Endothelial cell of umbilical vein (primary cell): Measurements from ENCODE around the gene ZFR. TPM values are rescaled to one million over a fixed set of nuclear protein-coding genes. Genes with fewer than 3 reads are reported as not detected.
A peak's percentile ranks its signal among the peaks of the same experiment; 100 is the strongest.

Experiments used
- BruUV-seq: library from RNA; stranded (reverse); fragments of 400-500 nt; replicated peaks from 2 replicates; lab custom pipeline; 2021; lab: Mats Ljungman, UMichigan
- CTCF ChIA-PET: fragments of 300-600, 350-600 bp; sonication (Branson Sonifier 250); formaldehyde crosslinking; loops from one replicate; lab custom pipeline; 2021; ENCODE audit warnings: antibody characterized with exemption, inconsistent platforms; lab: Charles Lee
- POLR2A ChIA-PET: fragments of 300-600, 350-600 bp; sonication (Branson Sonifier 250); formaldehyde crosslinking; loops from one replicate; lab custom pipeline; 2021; ENCODE audit warnings: antibody characterized with exemption, inconsistent platforms; lab: Charles Lee
- DNase-seq: peaks from one replicate; pipeline ENCODE4 v3.0.0-alpha.2; 2011; ENCODE audit warnings: low read depth, low spot score
- FAIRE-seq: peaks from 2 replicates; lab custom pipeline; 2011; peaks lifted over from hg19 to GRCh38; lab: Jason Lieb, UNC
- H2AFZ ChIP-seq: 2 replicates; pipeline ENCODE4 v1.6.0; 2012; ENCODE audit warnings: low read depth, low read length, control low read depth, inconsistent platforms
- H3K27ac ChIP-seq: 2 replicates; pipeline ENCODE4 v1.5.1; 2011; ENCODE audit warnings: low read depth, mild to moderate bottlenecking, control low read depth, low read length, moderate library complexity; ENCODE audit not compliant: insufficient read depth
- H3K27me3 ChIP-seq, 2 experiments: 2 replicates each; pipeline versions ENCODE4 v1.6.0 to v1.6.1; 2011; ENCODE audit warnings: low read length in 2 of 2, mixed read lengths in 1 of 2; ENCODE audit not compliant: control insufficient read depth in 2 of 2, insufficient read depth in 2 of 2
- H3K36me3 ChIP-seq, 2 experiments: 2 replicates in 1 of 2; 3 replicates in 1 of 2; pipeline ENCODE4 v1.5.1; 2011; ENCODE audit warnings: low read length in 2 of 2, mild to moderate bottlenecking in 1 of 2, moderate library complexity in 1 of 2; ENCODE audit not compliant: control insufficient read depth in 2 of 2, insufficient read depth in 2 of 2; ENCODE audit errors: extremely low read depth in 1 of 2
- H3K4me1 ChIP-seq: 3 replicates; pipeline ENCODE4 v1.5.1; 2011; ENCODE audit warnings: mild to moderate bottlenecking, low read length; ENCODE audit not compliant: control insufficient read depth, insufficient read depth; ENCODE audit errors: extremely low read depth
- H3K4me2 ChIP-seq: 2 replicates; pipeline ENCODE4 v1.6.1; 2011; ENCODE audit warnings: low read length, control low read depth, mixed read lengths; ENCODE audit not compliant: insufficient read depth
- H3K4me3 ChIP-seq, 3 experiments: fragments of 200-600 bp in 1 of 3; sonication (generic), shearing (Covaris generic) in 1 of 3; replicated peaks in 1 of 3; 2 replicates each; pipeline ENCODE4 v1.5.1; 2011 to 2016; ENCODE audit warnings: control low read depth in 3 of 3, low read length in 3 of 3, mild to moderate bottlenecking in 2 of 3, inconsistent platforms in 1 of 3, low read depth in 1 of 3, moderate library complexity in 1 of 3; ENCODE audit not compliant: insufficient read depth in 1 of 3
- H3K79me2 ChIP-seq: 2 replicates; pipeline ENCODE4 v1.6.0; 2012; ENCODE audit warnings: low read length, inconsistent platforms; ENCODE audit not compliant: control insufficient read depth, insufficient read depth
- H3K9ac ChIP-seq: replicated peaks from 2 replicates; pipeline ENCODE3; 2011; ENCODE audit warnings: low read length, control low read depth; ENCODE audit not compliant: insufficient read depth; ENCODE audit errors: extremely low read depth
- H3K9me1 ChIP-seq: replicated peaks from 3 replicates; pipeline ENCODE4 v1.6.0; 2011; ENCODE audit warnings: mild to moderate bottlenecking, low read length; ENCODE audit not compliant: control insufficient read depth, insufficient read depth; ENCODE audit errors: extremely low read depth
- H3K9me3 ChIP-seq: replicated peaks from 2 replicates; pipeline ENCODE4 v1.5.1; 2012; ENCODE audit warnings: low read length, inconsistent platforms; ENCODE audit not compliant: control insufficient read depth, insufficient read depth
- H4K20me1 ChIP-seq: replicated peaks from 2 replicates; pipeline ENCODE3; 2011; ENCODE audit warnings: mild to moderate bottlenecking, low read length; ENCODE audit not compliant: control insufficient read depth, insufficient read depth; ENCODE audit errors: extremely low read depth
- CTCF ChIP-seq, 2 donors: IDR thresholded peaks; 1 replicate in 1 of 2; 2 replicates in 1 of 2; pipeline ENCODE4 v1.5.1; 2011; ENCODE audit warnings: low read length in 2 of 2, mild to moderate bottlenecking in 2 of 2, moderate library complexity in 2 of 2, control low read depth in 1 of 2, inconsistent platforms in 1 of 2, low read depth in 1 of 2; ENCODE audit not compliant: insufficient read depth in 1 of 2; ENCODE audit errors: extremely low read depth in 1 of 2
- EZH2 ChIP-seq: IDR thresholded peaks from 2 replicates; pipeline ENCODE4 v1.6.1; 2012; ENCODE audit warnings: borderline replicate concordance, low read depth, mild to moderate bottlenecking, moderate library complexity, low read length, inconsistent platforms; ENCODE audit not compliant: severe bottlenecking
- FOS ChIP-seq: IDR thresholded peaks from 2 replicates; pipeline ENCODE4 v1.6.1; 2011; ENCODE audit warnings: mild to moderate bottlenecking, low read length, moderate library complexity, borderline replicate concordance; ENCODE audit not compliant: insufficient read depth
- GATA2 ChIP-seq: IDR thresholded peaks from 2 replicates; pipeline ENCODE4 v1.7.0; 2011; ENCODE audit warnings: low read depth, mild to moderate bottlenecking, moderate library complexity, mixed read lengths, low read length; ENCODE audit not compliant: insufficient read length, insufficient read depth
- JUN ChIP-seq: IDR thresholded peaks from 2 replicates; pipeline ENCODE4 v1.6.1; 2011; ENCODE audit warnings: borderline replicate concordance, low read depth; ENCODE audit not compliant: insufficient read length, insufficient read depth
- MAX ChIP-seq: IDR thresholded peaks from 2 replicates; pipeline ENCODE4 v1.6.1; 2011; ENCODE audit not compliant: insufficient read depth, insufficient read length
- MYC ChIP-seq: IDR thresholded peaks from one replicate; pipeline ENCODE4 v1.6.1; 2011; ENCODE audit warnings: mild to moderate bottlenecking, low read depth, low read length
- POLR2A ChIP-seq: IDR thresholded peaks from 2 replicates; pipeline ENCODE4 v1.6.1; 2012; ENCODE audit warnings: low read depth, mild to moderate bottlenecking, control low read depth, low read length
- POLR2AphosphoS5 ChIP-seq: IDR thresholded peaks from 2 replicates; pipeline ENCODE4 v1.6.1; 2012; ENCODE audit warnings: low read depth, mild to moderate bottlenecking, control low read depth, low read length, moderate library complexity; ENCODE audit not compliant: insufficient read depth
- dilution Hi-C: fragments of 300-500 bp; cut with MboI; formaldehyde crosslinking; loops from one replicate; pipeline ENCODE4 v1.15.0; 2019; ENCODE audit warnings: low sequenced_read_pairs; ENCODE audit not compliant: extremely low pct_ligation_motif_present
- intact Hi-C: fragments of 100-400 bp; cut with micrococcal nuclease; formaldehyde crosslinking; loops from one replicate; pipeline ENCODE4 v1.10.0; 2022
- polyA plus RNA-seq, 4 experiments: library from polyadenylated mRNA; depleted of rRNA in 3 of 4; stranded (reverse) in 3 of 4; unstranded in 1 of 4; fragments of >200 nt; gene quantifications; 2 replicates each; pipeline versions ENCODE4 v1.2.1 to v1.2.3, GENCODE V29; 2011 to 2012; ENCODE audit warnings: missing spikeins in 1 of 4
- total RNA-seq: library from RNA; stranded (reverse); gene quantifications from 2 replicates; pipeline ENCODE4 v1.2.3, GENCODE V29; 2021

The ZFR gene
- total and polyA plus RNA-seq, 2 donors (not counting 3 experiments of a cell fraction or from before 2014, with no cell fraction given), result 60.1 to 79.4 TPM

- ChIA-PET CTCF (interaction anchor here (2.8 kb wide), 1 partner anchor 79 kb away, joined by 12 read pairs; no protein-coding TSS in a partner anchor), POLR2A (no interaction called here)
- Histone ChIP-seq H2AFZ (peak overlapping the region; percentile 59), H3K4me3 (peak overlapping the region; percentile 55 to 86 (median 80)), H4K20me1 (peaks cover 3% of the 10 kb centered on the region), H3K27me3 (no peaks in the 10 kb centered on the region), H3K27ac (peak overlapping the region; percentile 92), H3K79me2 (peaks cover 53% of the 10 kb centered on the region), H3K9ac (peak overlapping the region; percentile 97), H3K9me3 (no peaks in the 10 kb centered on the region), H3K9me1 (no peaks in the 10 kb centered on the region), H3K36me3 (no peaks in the 10 kb centered on the region), H3K4me1 (peaks cover 7% of the 10 kb centered on the region), H3K4me2 (peak overlapping the region; percentile 97)
- DNase-seq (no peak), FAIRE-seq (no peak)
- dilution Hi-C loops, result no loop called here
- intact Hi-C loops, result loop anchor here (2.0 kb wide), 1 partner anchor 79 kb away; no protein-coding TSS in a partner anchor
- TSS peak; percentile 22 for BruUV-seq
- no peak for TF ChIP-seq MAX
- TF ChIP-seq CTCF (IDR thresholded peaks at IDR 0.05; ENCODE audit: extremely low read depth in 1 of 2, insufficient read depth in 1 of 2, low read depth in 1 of 2, low read length in 2 of 2), result no peak
- TF ChIP-seq GATA2, result no peak
- no peak for TF ChIP-seq JUN
- no peak for TF ChIP-seq POLR2A
- no peak for TF ChIP-seq POLR2AphosphoS5
- TF ChIP-seq FOS, result no peak
- TF ChIP-seq MYC, result no peak
- no peak for TF ChIP-seq EZH2
Observed at GRCh38 chr5:32311404-32312196, 132.9 kb downstream of the ZFR start.
